Fibroblast of skin of left biceps (primary cell): Measurements from ENCODE around the gene FCGR2B.
"Not testable (repeated sequence)": the region's sequence is repeated elsewhere in the genome, so short reads cannot be mapped to it uniquely, and the experiment has no call there.

ENCODE experiments used
- DNase-seq, 2 experiments: peaks; one replicate each; pipeline ENCODE4 v3.0.0-alpha.2; 2013; ENCODE audit warnings: low read depth in 2 of 2

FCGR2B gene

GRCh38 chr1:161662684-161663339 lies at the start of gene FCGR2B:
Gene FCGR2B, plus strand, starts transcription at chr1:161663143. Its CDS starts 99 bp downstream, at chr1:161663242.
- DNase-seq: not testable (repeated sequence)

- not testable (repeated sequence) for DNase-seq
Measured at GRCh38 chr1:161616417-161616816, 46.5 kb upstream of the FCGR2B start.

- not testable (repeated sequence) for DNase-seq
Measured at GRCh38 chr1:161618517-161618916, 44.4 kb upstream of the FCGR2B start.

GRCh38 chr1:161620399-161620798 lies 42.5 kb upstream of the FCGR2B start:
- DNase-seq: not testable (repeated sequence)

DNA sequence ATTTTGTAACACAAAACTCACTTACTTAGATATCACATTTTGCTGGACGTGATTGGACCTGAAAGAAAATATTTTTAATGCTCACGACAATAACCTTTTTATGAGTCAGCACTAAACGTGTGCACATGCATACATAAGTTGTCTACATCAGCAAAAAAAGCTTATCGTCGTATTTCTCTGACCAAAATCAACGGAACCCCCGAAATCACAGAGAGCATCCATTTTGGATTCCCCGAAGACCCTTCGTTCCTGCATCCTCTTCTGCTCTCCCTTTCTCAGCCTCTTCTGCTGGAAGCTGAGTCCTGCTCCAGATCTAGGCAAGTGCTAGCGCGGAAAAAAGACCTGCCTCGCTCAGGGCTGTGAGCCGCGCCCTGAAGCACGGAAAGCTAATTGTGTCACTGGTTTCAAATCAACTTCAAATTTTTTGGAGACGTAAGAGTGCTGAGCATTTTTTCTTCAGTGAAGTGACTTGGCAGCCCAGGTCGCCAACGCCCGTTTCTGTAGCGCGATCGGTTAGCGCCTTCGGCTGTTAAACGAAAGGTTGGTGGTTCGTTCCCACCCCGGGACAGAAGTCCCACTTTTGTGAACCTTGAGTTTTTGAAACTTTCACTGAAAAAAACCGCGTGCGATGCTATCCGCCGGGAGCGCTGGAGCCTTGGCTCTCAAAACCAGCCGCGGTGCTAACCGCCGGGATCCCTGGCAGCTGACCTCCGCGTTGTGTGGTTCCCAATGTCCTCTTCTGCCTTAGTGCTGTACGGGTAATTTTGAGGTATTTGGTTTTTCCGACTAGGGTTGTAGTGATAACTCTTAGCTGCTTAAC lies 41.6 kb upstream of the FCGR2B start:
- DNase-seq: peak; percentile 34 to 38

- not testable (repeated sequence) for DNase-seq
Measured at GRCh38 chr1:161622054-161622453, 40.9 kb upstream of the FCGR2B start.

- DNase-seq: not testable (repeated sequence)
Measured at GRCh38 chr1:161623401-161624051, 39.4 kb upstream of the FCGR2B start.

DNA sequence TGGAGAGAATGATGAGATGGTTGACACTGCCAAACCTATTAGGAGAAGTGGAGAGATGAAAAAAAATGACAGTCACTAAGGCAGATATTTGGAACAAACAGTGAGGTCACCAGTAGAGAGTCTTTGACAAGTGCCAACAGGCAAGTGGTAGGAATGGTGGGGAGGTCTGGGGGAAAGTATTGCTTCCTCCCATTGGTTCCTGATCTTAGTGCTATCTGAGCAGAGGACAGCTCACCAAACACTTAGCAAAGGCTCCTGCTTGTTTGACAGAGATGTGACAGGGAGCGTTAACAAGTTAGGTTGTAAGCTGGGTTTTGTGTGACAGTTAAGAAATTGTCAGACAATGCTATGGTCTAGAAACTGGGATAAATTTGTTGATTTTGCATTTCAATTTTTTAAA lies 38.3 kb upstream of the FCGR2B start:
- not testable (repeated sequence) for DNase-seq

DNA sequence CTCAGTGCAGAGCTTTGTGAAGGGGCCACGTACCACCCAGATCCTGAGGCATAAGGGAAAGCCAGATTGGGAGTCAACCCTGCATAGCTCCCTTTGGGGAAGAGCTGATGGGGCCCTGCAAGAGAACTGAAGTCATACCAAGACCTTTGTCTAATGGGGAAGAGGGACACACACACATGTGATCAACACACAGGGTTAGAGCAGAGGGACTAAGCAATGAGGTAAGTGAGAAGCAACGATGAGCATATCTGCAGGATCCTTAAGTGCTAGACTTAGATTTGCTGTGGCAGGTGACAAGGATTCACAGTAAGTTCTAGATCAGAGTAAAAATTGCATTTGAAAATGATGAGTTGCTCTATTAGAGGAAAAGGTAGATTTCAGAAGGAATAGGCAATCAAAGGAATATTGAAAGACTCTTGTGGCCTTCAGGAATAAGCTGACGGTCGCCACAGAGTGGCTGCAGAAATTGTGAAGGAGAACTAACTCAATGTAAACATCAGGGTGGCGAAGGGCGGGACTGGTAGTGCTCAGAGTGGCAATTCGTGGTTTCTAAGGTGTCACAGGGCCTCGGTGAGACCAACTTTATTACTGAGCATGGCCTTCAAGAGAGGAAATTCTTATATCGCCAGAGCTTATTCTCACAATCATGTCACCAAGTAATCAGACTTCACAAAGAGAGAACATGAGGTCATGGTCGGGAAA lies 36.3 kb upstream of the FCGR2B start:
- DNase-seq: not testable (repeated sequence)

DNA sequence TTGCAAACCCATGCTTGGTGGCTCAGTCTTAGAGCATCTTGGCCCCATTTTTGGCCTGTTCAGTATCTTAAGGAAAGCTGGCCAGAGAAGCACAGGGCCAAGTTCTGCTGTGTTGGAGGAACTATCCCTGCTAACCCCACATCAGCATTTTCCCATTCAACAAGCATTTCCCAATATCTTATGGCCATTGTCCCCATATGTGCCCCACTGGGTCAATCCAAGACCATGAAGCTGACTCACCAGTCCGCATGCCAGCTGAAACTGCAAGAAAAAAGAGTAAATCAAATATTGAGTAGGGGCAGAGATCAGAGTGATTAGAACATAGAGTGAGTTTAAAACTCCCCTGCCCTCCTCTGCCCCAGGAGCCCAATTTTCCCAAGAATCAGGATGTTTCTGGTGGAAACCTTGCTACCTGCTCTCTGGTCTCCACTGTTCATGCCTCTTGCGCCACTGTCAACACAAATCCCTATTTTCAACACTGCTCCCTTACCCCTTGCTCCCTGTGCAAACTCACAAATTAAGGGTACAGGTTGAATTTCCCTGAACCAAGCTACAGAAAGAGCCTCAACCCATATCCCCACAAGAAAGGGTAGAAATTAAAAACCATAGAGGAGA lies 32.7 kb upstream of the FCGR2B start:
- not testable (repeated sequence) for DNase-seq

DNA sequence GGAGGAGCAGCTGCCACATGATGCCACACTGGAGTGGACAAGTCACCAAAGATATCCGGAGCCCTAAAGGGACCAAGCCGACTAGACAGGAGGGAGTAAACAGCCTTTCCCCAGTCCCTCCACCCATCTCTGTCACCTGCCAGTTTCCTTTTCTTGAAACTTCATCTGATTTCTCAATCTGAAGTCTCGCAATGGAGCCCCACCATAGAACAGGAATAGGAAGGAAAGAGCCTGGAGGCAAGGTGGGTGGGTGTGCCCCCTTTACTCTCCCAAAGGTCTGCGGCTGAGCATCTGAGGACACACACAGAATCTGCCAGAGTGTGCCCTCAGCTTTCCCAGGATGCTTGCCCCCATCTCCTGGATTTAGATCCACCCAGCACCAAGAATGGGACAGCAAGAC lies 31.9 kb upstream of the FCGR2B start, which contains the start of gene FCGR3B:
TSS of gene FCGR3B (minus strand) at position 101 of the 400 bp plus-strand sequence. CDS start at position 19, 82 bp downstream.
- DNase-seq: no peak

DNA sequence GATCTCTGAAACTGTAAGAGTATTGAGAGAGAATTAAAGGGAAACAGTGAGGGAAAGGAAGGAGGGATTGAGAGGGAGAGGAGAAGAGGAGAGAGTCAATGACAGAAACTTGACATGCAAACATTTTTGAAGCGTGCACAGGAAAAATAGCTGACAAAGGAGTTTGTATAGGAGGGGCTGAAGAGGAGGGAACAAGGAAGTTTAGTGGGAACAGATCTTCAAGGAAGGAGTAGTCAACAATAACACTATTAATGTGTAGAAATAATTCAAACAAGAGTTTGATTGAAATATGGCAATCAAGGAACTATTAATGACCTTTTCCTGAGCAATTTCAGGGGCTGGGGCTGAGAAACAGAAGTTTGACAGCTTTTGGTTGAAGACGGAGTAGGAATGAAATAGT lies 27.9 kb upstream of the FCGR2B start:
- DNase-seq: not testable (repeated sequence)

DNA sequence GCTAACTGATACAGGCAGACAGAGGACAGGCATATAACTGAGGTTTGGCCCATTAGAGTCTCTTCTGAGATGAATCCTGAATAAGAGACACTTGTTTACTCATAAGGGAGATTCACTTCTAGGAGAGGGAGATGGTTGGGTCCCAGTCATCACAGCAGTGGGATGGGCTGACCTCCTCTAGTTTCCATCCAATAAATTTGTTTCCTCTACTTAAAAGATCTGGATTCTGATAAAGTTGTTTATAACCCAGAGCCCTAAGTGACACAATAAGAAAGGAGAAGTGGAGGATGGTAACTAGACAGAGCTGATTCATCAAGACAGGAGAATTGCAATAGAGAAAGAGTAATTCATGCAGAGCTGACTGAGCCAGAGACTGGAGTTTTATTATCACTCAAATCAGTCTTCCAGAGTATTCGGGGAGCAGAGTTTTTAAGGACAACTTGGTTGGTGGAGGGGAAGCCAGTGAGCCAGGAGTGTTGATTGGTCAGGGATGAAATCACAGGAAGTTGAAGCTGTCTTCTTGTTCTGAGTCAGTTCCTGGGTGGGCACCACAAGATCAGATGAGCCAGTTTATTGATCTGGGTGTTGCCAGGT lies 26.7 kb upstream of the FCGR2B start:
- DNase-seq: not testable (repeated sequence)

DNA sequence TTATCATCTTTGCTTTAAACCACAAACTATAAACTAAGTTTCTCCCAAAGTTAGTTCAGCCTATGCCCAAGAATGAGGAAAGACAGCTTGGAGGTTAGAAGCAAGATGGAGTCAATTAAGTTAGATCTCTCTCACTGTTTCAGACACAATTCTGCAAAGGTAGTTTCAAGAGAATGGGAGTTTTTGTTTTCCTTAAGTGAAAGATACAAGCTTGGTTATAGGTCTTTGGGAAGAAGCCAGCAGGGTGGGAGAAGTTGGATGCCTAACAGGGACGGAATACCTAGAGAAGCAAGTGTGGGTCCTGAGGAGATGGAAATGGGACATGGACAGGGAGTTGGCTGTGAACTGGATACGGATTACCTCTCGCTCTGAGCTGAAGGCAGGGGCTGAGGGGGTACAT lies 26.0 kb upstream of the FCGR2B start:
- DNase-seq: not testable (repeated sequence)

DNA sequence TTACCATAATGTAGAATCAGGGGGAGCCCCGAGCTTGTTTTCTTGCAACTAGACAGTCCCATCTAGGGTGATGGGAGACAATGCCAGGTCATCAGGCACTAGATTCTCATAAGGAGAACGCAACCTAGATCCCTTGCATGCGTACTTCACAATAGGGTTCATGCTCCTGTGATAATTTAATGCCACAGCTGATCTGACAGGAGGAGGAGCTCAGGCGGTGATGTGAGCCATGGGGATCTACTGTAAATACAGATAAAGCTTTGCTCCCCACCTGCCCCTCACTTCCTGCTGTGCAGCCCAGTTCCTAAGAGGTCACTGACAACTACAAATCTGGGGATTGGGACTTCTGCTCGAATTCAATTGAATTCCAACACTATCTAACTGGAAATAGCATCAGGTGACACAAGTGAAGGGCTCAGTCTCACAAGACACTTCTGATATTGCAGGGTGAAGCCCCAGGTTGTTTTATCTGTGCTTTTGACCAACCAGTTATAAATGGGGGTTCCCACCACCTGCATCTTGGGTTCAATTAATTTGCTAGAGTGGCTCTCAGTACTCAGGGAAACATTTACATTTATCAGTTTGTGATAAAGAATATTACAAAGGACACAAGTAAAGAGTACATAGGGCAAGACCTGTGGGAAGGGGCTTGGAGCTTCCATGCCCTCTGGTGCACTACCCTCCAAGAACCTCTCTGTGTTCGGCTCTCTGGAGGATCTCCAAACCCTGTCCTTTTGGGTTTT lies 24.5 kb upstream of the FCGR2B start:
- DNase-seq: not testable (repeated sequence)

DNA sequence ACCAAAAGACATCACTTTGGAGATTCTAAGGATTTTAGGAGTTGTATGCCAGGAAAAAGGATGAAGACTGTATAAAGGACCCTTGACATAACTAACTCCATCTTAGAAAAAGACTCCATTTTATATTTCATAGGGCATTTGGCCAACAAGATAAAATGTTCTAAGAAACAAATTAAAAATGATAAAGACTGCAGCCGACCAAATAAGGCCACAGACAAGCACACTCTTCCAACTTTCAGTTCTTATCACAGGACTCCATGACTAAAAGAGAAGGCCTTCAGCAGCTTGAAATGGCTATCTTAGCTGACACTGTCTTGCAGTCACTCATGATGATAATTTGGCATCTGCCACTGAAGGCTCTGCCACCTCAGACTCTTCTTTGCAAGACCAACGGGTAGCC lies 23.7 kb upstream of the FCGR2B start:
- DNase-seq: not testable (repeated sequence)

GRCh38 chr1:161642697-161643096 lies 20.2 kb upstream of the FCGR2B start:
- DNase-seq: not testable (repeated sequence)

DNA sequence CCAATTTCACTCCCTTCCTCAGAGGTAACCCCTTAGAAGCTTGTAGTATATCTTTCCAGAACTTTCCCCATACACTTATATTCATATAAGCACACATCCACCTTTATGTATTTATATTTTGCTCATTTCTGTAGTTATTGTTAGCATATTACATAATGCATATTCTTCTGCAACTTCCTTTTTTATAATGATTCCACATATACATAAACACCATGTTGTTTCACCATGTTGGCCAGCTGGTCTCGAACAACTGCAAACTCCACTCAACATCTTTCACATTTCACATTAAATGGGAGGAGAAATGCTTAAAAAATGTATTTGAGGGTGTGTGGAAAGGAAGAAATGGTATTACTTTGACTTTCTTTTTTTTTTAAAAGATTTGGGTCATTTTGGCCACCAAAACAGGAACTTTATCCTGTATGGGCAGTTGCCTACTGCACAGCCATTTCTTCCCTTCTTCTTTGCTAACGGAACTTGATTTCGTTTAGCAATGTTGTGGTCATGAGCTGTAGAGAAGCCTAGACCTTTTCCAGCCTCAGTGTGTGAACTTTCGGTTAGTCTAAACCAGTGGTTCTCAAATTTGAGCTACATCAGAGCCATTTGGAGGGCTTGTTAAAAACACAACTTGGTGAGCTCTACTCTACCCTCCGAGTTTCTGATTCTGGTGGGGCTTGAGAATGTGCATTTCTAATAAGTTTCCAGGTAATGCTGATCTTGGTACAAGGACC lies 19.3 kb upstream of the FCGR2B start:
- not testable (repeated sequence) for DNase-seq

- not testable (repeated sequence) for DNase-seq
Measured at GRCh38 chr1:161644855-161645254, 18.1 kb upstream of the FCGR2B start.
